ENCODE measurements around the gene SH3RF1. TPM values are rescaled to one million over a fixed set of nuclear protein-coding genes. Genes with fewer than 3 reads are reported as not detected.

SH3RF1 gene
- total RNA-seq, 1 donor from 2014 or later: 17.1 TPM

DNA sequence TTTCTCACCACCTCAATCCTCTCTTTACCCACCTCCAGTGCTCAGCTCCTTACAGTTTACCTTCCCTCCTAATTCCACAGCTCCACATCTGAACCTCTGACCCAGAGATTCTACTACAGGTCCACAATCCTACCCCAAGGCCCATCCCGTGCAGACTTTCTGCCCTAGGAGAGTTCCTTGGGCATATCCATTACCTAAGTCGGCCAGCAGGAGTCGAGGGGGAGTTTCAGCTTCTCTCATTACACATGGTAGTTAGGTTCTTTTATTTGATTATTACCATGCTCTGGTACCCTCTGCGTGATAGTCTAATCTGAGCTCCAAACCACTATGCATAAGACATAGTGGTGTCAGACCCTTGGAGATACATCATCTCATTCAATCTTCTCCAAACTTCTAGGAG lies 117.9 kb downstream of the SH3RF1 start:
- Mint-ChIP-seq H3K4me1 (peaks cover 6% of the 10 kb centered on the region), H3K4me3 (no peak overlapping the region), H3K27me3 (ENCODE audit: insufficient read depth, low read depth) (peaks cover 3% of the 10 kb centered on the region), H3K27ac (no peak overlapping the region), H3K9me3 (no peaks in the 10 kb centered on the region), H3K36me3 (peaks cover 37% of the 10 kb centered on the region)
- DNase-seq (ENCODE audit: low spot score): no peak
- no peak overlapping the region for H3K27ac ChIP-seq
- H3K9ac ChIP-seq: no peak overlapping the region
- no peaks in the 10 kb centered on the region for H3K36me3 ChIP-seq
- H4K20me1 ChIP-seq (ENCODE audit: low read depth): no peaks in the 10 kb centered on the region
- no peak overlapping the region for H2AFZ ChIP-seq (replicated peaks)
- no peak for TF ChIP-seq EZH2phosphoT487 (IDR thresholded peaks at IDR 0.05)
- TF ChIP-seq, protein P1, sequence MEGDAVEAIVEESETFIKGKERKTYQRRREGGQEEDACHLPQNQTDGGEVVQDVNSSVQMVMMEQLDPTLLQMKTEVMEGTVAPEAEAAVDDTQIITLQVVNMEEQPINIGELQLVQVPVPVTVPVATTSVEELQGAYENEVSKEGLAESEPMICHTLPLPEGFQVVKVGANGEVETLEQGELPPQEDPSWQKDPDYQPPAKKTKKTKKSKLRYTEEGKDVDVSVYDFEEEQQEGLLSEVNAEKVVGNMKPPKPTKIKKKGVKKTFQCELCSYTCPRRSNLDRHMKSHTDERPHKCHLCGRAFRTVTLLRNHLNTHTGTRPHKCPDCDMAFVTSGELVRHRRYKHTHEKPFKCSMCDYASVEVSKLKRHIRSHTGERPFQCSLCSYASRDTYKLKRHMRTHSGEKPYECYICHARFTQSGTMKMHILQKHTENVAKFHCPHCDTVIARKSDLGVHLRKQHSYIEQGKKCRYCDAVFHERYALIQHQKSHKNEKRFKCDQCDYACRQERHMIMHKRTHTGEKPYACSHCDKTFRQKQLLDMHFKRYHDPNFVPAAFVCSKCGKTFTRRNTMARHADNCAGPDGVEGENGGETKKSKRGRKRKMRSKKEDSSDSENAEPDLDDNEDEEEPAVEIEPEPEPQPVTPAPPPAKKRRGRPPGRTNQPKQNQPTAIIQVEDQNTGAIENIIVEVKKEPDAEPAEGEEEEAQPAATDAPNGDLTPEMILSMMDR (IDR thresholded peaks at IDR 0.05): peak; percentile 24
- no peaks in the 10 kb centered on the region for H3K27me3 ChIP-seq
- H3K9me3 ChIP-seq (ENCODE audit: low read depth): no peaks in the 10 kb centered on the region
- no peak overlapping the region for H3K4me3 ChIP-seq
- H3K79me2 ChIP-seq (ENCODE audit: low read depth): peaks cover 3% of the 10 kb centered on the region
- H3K4me2 ChIP-seq: no peak overlapping the region
- H3F3A ChIP-seq (ENCODE audit: low read depth): no peaks in the 10 kb centered on the region
- no peaks in the 10 kb centered on the region for H3K4me1 ChIP-seq

GRCh38 chr4:169152098-169152497 lies 118.7 kb downstream of the SH3RF1 start:
- peaks cover 3% of the 10 kb centered on the region for H3K27me3 Mint-ChIP-seq (ENCODE audit: insufficient read depth, low read depth)
- H3K4me3 Mint-ChIP-seq: no peak overlapping the region
- Histone ChIP-seq H3K36me3 (no peaks in the 10 kb centered on the region), H3K4me3 (no peak overlapping the region), H4K20me1 (ENCODE audit: low read depth) (no peaks in the 10 kb centered on the region), H3K9ac (no peak overlapping the region), H3K4me2 (no peak overlapping the region), H3K4me1 (no peaks in the 10 kb centered on the region), H3F3A (ENCODE audit: low read depth) (no peaks in the 10 kb centered on the region), H2AFZ (replicated peaks) (no peak overlapping the region), H3K27me3 (no peaks in the 10 kb centered on the region), H3K9me3 (ENCODE audit: low read depth) (no peaks in the 10 kb centered on the region), H3K79me2 (ENCODE audit: low read depth) (peaks cover 2% of the 10 kb centered on the region), H3K27ac (no peak overlapping the region)
- H3K9me3 Mint-ChIP-seq: no peaks in the 10 kb centered on the region
- no peak overlapping the region for H3K27ac Mint-ChIP-seq
- H3K36me3 Mint-ChIP-seq: peaks cover 37% of the 10 kb centered on the region
- peaks cover 6% of the 10 kb centered on the region for H3K4me1 Mint-ChIP-seq
- DNase-seq (ENCODE audit: low spot score): no peak
- no peak for TF ChIP-seq EZH2 (IDR thresholded peaks at IDR 0.05)
- TF ChIP-seq EZH2phosphoT487 (IDR thresholded peaks at IDR 0.05): no peak
- TF ChIP-seq, protein P1 (IDR thresholded peaks at IDR 0.05): no peak

- peaks cover 3% of the 10 kb centered on the region for H3K27me3 Mint-ChIP-seq (ENCODE audit: insufficient read depth, low read depth)
- DNase-seq (ENCODE audit: low spot score): no peak
These were observed 119.1 kb downstream of the SH3RF1 start for GRCh38 chr4:169151671-169152070.

More at GRCh38 chr4:169151671-169152070, 119.1 kb downstream of the SH3RF1 start:
- Mint-ChIP-seq H3K27ac (no peak overlapping the region), H3K4me1 (peaks cover 6% of the 10 kb centered on the region), H3K36me3 (peaks cover 36% of the 10 kb centered on the region), H3K9me3 (no peaks in the 10 kb centered on the region), H3K4me3 (no peak overlapping the region)
- TF ChIP-seq, protein P1 (IDR thresholded peaks at IDR 0.05): no peak
- TF ChIP-seq EZH2 (IDR thresholded peaks at IDR 0.05): no peak
- TF ChIP-seq EZH2phosphoT487 (IDR thresholded peaks at IDR 0.05): no peak
- H3K4me3 ChIP-seq: no peak overlapping the region
- no peaks in the 10 kb centered on the region for H3K9me3 ChIP-seq (ENCODE audit: low read depth)
- no peaks in the 10 kb centered on the region for H3K4me1 ChIP-seq
- H3K27me3 ChIP-seq: no peaks in the 10 kb centered on the region
- H3K79me2 ChIP-seq (ENCODE audit: low read depth): peaks cover 2% of the 10 kb centered on the region
- no peak overlapping the region for H3K27ac ChIP-seq
- H3K9ac ChIP-seq: no peak overlapping the region
- no peak overlapping the region for H2AFZ ChIP-seq (replicated peaks)
- peaks cover 4% of the 10 kb centered on the region for H3F3A ChIP-seq (ENCODE audit: low read depth)
- H3K36me3 ChIP-seq: no peaks in the 10 kb centered on the region
- H3K4me2 ChIP-seq: no peak overlapping the region
- H4K20me1 ChIP-seq (ENCODE audit: low read depth): no peaks in the 10 kb centered on the region

Data from neural progenitor cell (in vitro differentiated cells).